Panc1 (cell line): Measurements from ENCODE around the gene APAF1.

Experiments
- CTCF ChIP-seq: fragments of 450-650 bp; IDR thresholded peaks from 2 replicates; pipeline ENCODE4 v1.5.1; 2017; ENCODE audit warnings: mild to moderate bottlenecking
- POLR2AphosphoS5 ChIP-seq: IDR thresholded peaks from 2 replicates; pipeline ENCODE4 v1.6.1; 2012; ENCODE audit warnings: mild to moderate bottlenecking, low read depth, low read length, moderate library complexity
- REST ChIP-seq, 2 experiments: IDR thresholded peaks; 2 replicates each; pipeline ENCODE4 v1.6.1; 2011 to 2012; ENCODE audit warnings: low read depth in 2 of 2, control low read depth in 1 of 2, low read length in 1 of 2, mild to moderate bottlenecking in 1 of 2, moderate library complexity in 1 of 2; ENCODE audit not compliant: insufficient read depth in 1 of 2
- SIN3A ChIP-seq: IDR thresholded peaks from 2 replicates; pipeline ENCODE4 v1.6.1; 2012; ENCODE audit warnings: low read depth, mild to moderate bottlenecking, low read length, moderate library complexity, borderline replicate concordance; ENCODE audit not compliant: insufficient read depth

GRCh38 chr12:98669751-98670150, 24.7 kb downstream of the APAF1 start:
- TF ChIP-seq CTCF (no peak), POLR2AphosphoS5 (no peak), REST (IDR thresholded peaks at IDR 0.05; ENCODE audit: insufficient read depth in 1 of 2, low read depth in 2 of 2, low read length in 1 of 2) (no peak), SIN3A (no peak)
